Mucosa of descending colon (tissue), 3 donors: Measurements from ENCODE around the gene LMCD1. TPM values are rescaled to one million over a fixed set of nuclear protein-coding genes. Genes with fewer than 3 reads are reported as not detected.

ENCODE experiments used
- ATAC-seq: fragments of 200-7000 bp; cut with Tn5 transposase; one replicate; pipeline ENCODE4 v1.9.1; 2020; ENCODE audit warnings: mild to moderate bottlenecking, moderate library complexity
- DNase-seq, 3 donors: peaks; one replicate each; pipeline ENCODE4 v3.0.0-alpha.2; 2020
- H3K36me3 ChIP-seq: fragments of 200-600 bp; one replicate; pipeline ENCODE4 v1.8.0; 2021; ENCODE audit warnings: low read depth, mild to moderate bottlenecking
- H3K4me1 ChIP-seq: fragments of 200-600 bp; one replicate; pipeline ENCODE4 v1.8.0; 2021; ENCODE audit warnings: low read depth, mild to moderate bottlenecking
- H3K4me3 ChIP-seq: fragments of 200-600 bp; one replicate; pipeline ENCODE4 v1.8.0; 2021; ENCODE audit warnings: mild to moderate bottlenecking
- H3K9me3 ChIP-seq: fragments of 200-600 bp; one replicate; pipeline ENCODE4 v1.8.0; 2021; ENCODE audit warnings: mild to moderate bottlenecking
- intact Hi-C, 2 donors: fragments of 100-400 bp; cut with DNase I in 1 of 2; cut with micrococcal nuclease in 1 of 2; formaldehyde crosslinking; loops; one replicate each; pipeline versions ENCODE4 v1.11.0 to v1.11.1; 2022; cut with DNase I, micrococcal nuclease
- total RNA-seq, 3 donors: library from RNA; stranded (reverse); fragmentation: NEBNext Ultra II Directional in 2 of 3; extraction: Animal tissue kit (Norgen Biotek cat#: 25700) in 2 of 3; gene quantifications; one replicate each; pipeline versions ENCODE4 v1.2.1 to v1.2.4, GENCODE V29; 2021 to 2023
- TF ChIP-seq, protein P1 (sequence below): fragments of 200-600 bp; IDR thresholded peaks from one replicate; pipeline ENCODE4 v1.8.0; 2022; ENCODE audit warnings: antibody characterized with exemption, mild to moderate bottlenecking
- donor health status: DM: no; HTN: no; CAD: no; lungs with moderate emphysema.
- donor health status: DM: no; HTN: no; CAD: no.
- donor health status: DM: no; HTN: yes; CAD: no.

LMCD1 gene
- total RNA-seq, 3 donors from 2014 or later: 5.1 to 9.7 (median 7.2) TPM

DNA sequence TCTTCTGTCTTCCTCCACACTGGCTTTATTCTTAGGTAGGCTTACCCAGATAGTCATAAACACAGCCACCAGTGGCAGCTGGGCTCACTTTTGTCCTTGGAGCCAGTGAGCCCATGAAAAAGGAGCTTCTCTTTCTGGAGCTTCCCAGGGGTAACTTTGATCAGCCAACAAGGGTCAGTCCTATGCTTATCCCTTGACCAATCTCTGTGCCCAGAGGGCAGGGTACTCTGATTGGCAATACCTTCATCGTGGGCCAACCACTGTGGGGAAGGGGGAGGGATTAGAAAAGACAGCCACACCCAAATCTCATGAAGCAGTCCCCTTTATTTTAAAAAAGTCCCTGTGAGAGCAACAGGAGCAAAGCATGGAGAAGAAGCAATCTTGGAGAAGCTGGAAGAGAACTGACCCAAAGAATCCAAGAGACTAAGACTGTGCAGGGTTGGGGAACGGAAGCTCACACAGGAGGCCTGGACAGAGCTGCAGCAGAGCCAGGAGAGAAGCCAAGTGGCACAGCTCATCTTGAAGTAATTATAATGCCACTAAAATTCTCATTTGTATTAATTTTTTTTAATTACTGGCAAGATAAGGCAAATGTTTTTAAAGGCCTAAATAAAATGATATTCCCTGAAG lies 72.5 kb downstream of the LMCD1 start:
- H3K4me3 ChIP-seq: no peak overlapping the region
- H3K4me1 ChIP-seq: no peaks in the 10 kb centered on the region
- intact Hi-C loops: no loop called here
- no peaks in the 10 kb centered on the region for H3K9me3 ChIP-seq
- DNase-seq: no peak
- TF ChIP-seq, protein P1, sequence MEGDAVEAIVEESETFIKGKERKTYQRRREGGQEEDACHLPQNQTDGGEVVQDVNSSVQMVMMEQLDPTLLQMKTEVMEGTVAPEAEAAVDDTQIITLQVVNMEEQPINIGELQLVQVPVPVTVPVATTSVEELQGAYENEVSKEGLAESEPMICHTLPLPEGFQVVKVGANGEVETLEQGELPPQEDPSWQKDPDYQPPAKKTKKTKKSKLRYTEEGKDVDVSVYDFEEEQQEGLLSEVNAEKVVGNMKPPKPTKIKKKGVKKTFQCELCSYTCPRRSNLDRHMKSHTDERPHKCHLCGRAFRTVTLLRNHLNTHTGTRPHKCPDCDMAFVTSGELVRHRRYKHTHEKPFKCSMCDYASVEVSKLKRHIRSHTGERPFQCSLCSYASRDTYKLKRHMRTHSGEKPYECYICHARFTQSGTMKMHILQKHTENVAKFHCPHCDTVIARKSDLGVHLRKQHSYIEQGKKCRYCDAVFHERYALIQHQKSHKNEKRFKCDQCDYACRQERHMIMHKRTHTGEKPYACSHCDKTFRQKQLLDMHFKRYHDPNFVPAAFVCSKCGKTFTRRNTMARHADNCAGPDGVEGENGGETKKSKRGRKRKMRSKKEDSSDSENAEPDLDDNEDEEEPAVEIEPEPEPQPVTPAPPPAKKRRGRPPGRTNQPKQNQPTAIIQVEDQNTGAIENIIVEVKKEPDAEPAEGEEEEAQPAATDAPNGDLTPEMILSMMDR: no peak
- H3K36me3 ChIP-seq: no peaks in the 10 kb centered on the region
- no peak for ATAC-seq

DNA sequence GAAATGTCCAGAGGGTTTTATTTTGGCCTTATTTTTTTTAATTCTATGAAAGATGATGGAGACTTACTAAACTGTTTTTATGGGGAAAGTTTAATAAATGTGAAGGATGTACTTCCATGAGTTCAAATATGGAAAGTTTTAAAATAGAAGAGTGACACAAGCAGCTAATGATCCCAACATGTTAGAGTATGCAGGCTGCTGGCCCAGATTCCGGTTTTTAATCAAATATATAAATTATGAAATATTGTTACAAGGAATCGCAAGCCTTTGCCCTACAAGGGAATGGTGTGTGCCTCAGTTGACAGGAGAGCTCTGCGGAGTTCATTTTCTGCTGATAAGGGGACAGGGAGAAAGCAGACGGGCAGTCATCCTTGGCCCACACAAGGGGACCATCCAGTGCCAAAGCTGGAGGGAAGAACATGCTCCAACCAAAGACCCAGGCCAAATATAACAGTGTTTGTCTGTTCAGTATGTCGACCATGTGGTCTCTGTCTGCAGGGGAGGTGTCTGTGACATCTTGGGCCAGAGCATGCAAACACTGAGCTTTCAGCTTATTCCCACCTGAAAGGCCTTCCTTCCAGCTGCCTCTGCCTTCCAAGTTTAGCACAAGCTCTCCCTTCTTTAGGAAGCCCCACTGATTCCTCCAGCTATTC lies 73.2 kb downstream of the LMCD1 start:
- Histone ChIP-seq H3K36me3 (no peaks in the 10 kb centered on the region), H3K4me1 (no peaks in the 10 kb centered on the region), H3K4me3 (no peak overlapping the region), H3K9me3 (no peaks in the 10 kb centered on the region)
- TF ChIP-seq, protein P1: no peak
- ATAC-seq (no peak), DNase-seq (no peak)
- intact Hi-C loops: no loop called here

DNA sequence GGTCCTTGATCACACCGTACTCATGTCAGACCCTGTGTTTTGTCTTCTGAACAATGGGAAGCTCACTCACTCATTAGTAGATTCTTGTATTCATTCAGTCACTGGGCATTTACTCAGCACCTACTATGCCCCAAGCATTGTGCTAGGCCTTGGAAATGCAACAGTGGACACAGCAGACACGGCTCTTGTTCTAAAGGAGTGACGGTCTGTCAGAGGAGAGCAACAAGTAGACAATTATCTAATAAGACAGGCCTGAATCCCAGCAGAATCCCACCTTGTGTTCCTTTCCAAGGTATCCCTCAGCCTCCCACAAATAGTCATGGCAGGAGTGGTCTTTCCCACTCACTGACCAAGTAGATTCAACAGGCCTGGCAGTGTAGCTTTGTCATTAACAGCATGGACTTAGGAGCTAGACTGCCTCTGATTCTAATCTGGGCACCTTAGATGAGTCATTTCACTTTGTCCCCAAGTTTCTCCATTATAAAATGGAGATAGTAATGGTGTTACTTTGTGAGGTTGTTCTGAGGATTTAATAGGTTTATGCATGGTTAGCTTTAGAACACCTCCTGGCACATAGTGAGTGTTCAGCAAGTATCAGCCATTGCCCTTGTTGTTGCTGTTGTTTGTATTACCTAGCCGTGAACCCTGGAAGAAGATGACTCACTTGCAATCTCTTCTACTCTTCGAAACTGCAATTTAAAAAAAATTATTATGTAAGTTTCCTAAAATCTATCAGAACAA lies 73.9 kb downstream of the LMCD1 start:
- Histone ChIP-seq H3K4me3 (no peak overlapping the region), H3K9me3 (no peaks in the 10 kb centered on the region), H3K36me3 (no peaks in the 10 kb centered on the region), H3K4me1 (no peaks in the 10 kb centered on the region)
- intact Hi-C loops: no loop called here
- ATAC-seq: no peak
- DNase-seq: no peak
- TF ChIP-seq, protein P1: no peak

DNA sequence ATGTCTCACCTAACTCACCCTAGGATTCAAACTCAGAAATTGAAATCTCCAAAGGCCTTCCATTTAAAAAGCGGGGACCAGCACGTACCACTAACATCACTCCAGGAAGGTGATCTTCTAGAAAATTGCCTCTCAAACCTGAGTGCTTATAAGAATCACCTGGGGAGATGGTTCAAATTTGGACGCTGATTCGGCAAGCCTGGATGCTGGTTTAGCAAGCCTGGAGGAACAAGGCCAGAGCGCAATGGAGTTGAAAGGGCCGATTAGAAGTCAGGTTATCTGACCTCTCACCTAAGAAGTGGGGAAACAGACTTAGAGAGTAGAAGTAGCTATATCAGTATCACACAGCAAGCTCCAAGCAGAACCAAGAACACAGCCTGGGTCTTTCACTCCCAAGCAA lies 74.8 kb downstream of the LMCD1 start:
- DNase-seq: no peak
- ATAC-seq: no peak
- Histone ChIP-seq H3K4me3 (no peak overlapping the region), H3K4me1 (no peaks in the 10 kb centered on the region), H3K9me3 (no peaks in the 10 kb centered on the region), H3K36me3 (no peaks in the 10 kb centered on the region)
- intact Hi-C loops: no loop called here
- TF ChIP-seq, protein P1: no peak

DNA sequence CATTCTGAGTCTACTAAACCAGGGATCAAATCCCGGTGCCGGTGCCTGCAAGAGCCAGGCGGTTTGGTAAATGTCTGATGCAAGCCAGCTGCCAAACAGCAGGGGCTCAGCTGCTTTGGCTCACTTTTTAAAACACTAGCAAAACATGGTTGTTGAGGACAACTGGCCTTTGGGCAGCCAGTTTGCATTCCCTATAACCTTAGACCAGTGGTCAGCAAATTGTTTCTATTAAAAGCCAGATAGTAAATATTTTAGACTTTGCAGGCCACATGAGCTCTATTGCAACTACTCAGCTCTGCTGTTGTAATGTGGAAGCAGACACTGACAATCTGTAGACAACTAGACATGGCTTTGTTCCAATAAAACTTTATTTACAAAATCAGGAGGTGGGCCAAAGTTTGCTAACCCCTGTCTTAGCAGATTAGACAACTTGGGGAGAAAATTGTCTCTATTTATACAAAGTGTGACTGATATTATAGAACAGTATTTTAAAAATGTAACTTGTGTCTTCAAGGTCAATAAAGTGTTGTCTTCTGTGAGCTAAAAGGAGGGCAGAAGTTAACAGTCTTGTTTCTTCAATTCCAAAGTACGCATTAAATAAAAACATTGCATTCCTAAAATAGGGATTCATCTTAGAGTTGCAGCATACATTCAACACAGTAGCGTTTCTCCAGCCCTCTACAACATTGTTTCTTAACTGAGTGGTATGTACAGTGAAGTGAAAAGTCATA lies 75.4 kb downstream of the LMCD1 start:
- TF ChIP-seq, protein P1: no peak
- intact Hi-C loops: no loop called here
- H3K9me3 ChIP-seq: no peaks in the 10 kb centered on the region
- no peak overlapping the region for H3K4me3 ChIP-seq
- DNase-seq (no peak), ATAC-seq (peak; percentile 34)
- no peaks in the 10 kb centered on the region for H3K4me1 ChIP-seq
- no peaks in the 10 kb centered on the region for H3K36me3 ChIP-seq
